Ovary (tissue), 3 donors: Measurements from ENCODE around the gene MTA1.

Experiments used
- CTCF ChIP-seq, 3 donors: fragments of 450-650 bp in 2 of 3; fragments of 200-600 bp in 1 of 3; IDR thresholded peaks; one replicate each; pipeline versions ENCODE4 v1.5.1 to v1.8.0; 2016 to 2022; ENCODE audit warnings: antibody characterized with exemption in 3 of 3, mild to moderate bottlenecking in 1 of 3
- POLR2A ChIP-seq: fragments of 450-650 bp; IDR thresholded peaks from one replicate; pipeline ENCODE4 v1.6.1; 2017; ENCODE audit warnings: antibody characterized with exemption, mild to moderate bottlenecking, moderate library complexity
- donor health status: DM: no; HTN: no; CAD: no.

GRCh38 chr14:105494606-105494929, 74.9 kb downstream of the MTA1 start:
- no peak for TF ChIP-seq CTCF (IDR thresholded peaks at IDR 0.05)
- TF ChIP-seq POLR2A = no peak
